ENCODE results near the gene MBP. TPM values are rescaled to one million over a fixed set of nuclear protein-coding genes. Genes with fewer than 3 reads are reported as not detected.

Gene MBP
- total and polyA plus RNA-seq, 2 of the 4 experiments (the other 2 are of a cell fraction), result 0.72 to 0.90 TPM

DNA sequence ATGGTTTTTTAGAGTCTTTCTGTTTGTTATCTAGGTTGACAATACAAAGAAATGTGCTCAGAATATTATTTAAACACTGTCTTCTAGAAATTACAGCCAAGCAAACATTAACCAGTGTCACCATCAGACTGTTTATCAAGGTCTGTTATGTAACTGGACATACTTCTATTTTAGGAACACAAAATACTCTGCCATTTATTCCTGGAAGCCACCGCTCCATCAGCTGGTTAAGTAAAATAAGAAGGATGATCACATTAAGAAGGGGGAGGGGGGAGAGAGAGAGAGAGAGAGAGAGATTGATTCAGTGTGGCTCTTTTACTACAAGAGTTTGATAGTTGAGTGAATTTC lies 47.9 kb downstream of the MBP start:
- no peak overlapping the region for H2AFZ ChIP-seq (replicated peaks; ENCODE audit: low read length, poor library complexity)
- H3K4ac ChIP-seq (ENCODE audit: low read depth, low read length), result no peak overlapping the region
- TF ChIP-seq RFX5 (IDR thresholded peaks at IDR 0.05; ENCODE audit: low read depth, low read length) (no peak), FOS (IDR thresholded peaks at IDR 0.05; ENCODE audit: low read depth, low read length) (no peak), NFE2L2 (IDR thresholded peaks at IDR 0.05; ENCODE audit: low read depth, low read length) (no peak), RCOR1 (IDR thresholded peaks at IDR 0.05; ENCODE audit: insufficient replicate concordance, low read length) (no peak)
- H3K9me3 ChIP-seq (ENCODE audit: control insufficient read depth, insufficient read depth, low read length), result no peaks in the 10 kb centered on the region
- H3K4me1 ChIP-seq (ENCODE audit: control insufficient read depth, insufficient read depth, low read length), result peaks cover 12% of the 10 kb centered on the region
- no peak overlapping the region for H4K5ac ChIP-seq (ENCODE audit: low read depth, low read length)
- H4K8ac ChIP-seq (ENCODE audit: low read depth in 2 of 2, low read length in 2 of 2), result no peak overlapping the region
- H3K9ac ChIP-seq (ENCODE audit: low read depth, low read length), result no peak overlapping the region
- H2AK9ac ChIP-seq (replicated peaks; ENCODE audit: low read depth, low read length, poor library complexity), result no peak overlapping the region
- no peaks in the 10 kb centered on the region for H3K36me3 ChIP-seq (ENCODE audit: control insufficient read depth, insufficient read depth, low read length)
- intact Hi-C loops (cut with micrococcal nuclease), result no loop called here
- no peak overlapping the region; the same call in 1 of the 2 replicates for H2BK20ac ChIP-seq (ENCODE audit: low read depth, low read length)
- H3K79me1 ChIP-seq (ENCODE audit: low read depth in 1 of 2, low read length in 2 of 2), result peaks cover 0 to 3% of the 10 kb centered on the region in 2 experiments; a peak in 1 of 4 replicates
- WGBS, 2 experiments (ENCODE audit: extremely low coverage in 2 of 2, insufficient read length in 1 of 2), result no CpG with 5 or more reads among the region's 1 CpG
- ATAC-seq (ENCODE audit: low read depth) (no peak), DNase-seq (no peak)
- BruUV-seq (replicated peaks), result no TSS peak
- no peak overlapping the region for H2BK5ac ChIP-seq (ENCODE audit: low read depth, low read length, poor library complexity, severe bottlenecking)
- H4K20me1 ChIP-seq (ENCODE audit: insufficient read depth, low read length), result no peaks in the 10 kb centered on the region
- no peak overlapping the region for H2AK5ac ChIP-seq (ENCODE audit: low read depth, low read length)
- ChIA-PET CTCF (interaction anchor here (0.9 kb wide), 1 partner anchor 127 kb away, joined by 3 read pairs; no protein-coding TSS in a partner anchor), POLR2A (ENCODE audit: unreplicated experiment) (no interaction called here)
- no peak overlapping the region for H3K27ac ChIP-seq (ENCODE audit: insufficient read depth, low read length)
- no peak overlapping the region; the same call in 1 of the 2 replicates for H3K18ac ChIP-seq (ENCODE audit: low read depth, low read length)
- no peak overlapping the region for H2BK15ac ChIP-seq (ENCODE audit: low read depth, low read length)
- no peak overlapping the region for H3K4me2 ChIP-seq (ENCODE audit: low read depth, low read length)
- H2BK120ac ChIP-seq (ENCODE audit: low read depth, low read length), result no peak overlapping the region
- H3K56ac ChIP-seq (ENCODE audit: extremely low read depth, insufficient read depth, low read length), result no peak overlapping the region
- H3K9me1 ChIP-seq (ENCODE audit: insufficient read depth, low read length), result peaks cover 8% of the 10 kb centered on the region
- no peak overlapping the region for H3K4me3 ChIP-seq (ENCODE audit: insufficient read depth, low read depth, low read length)
- H3K14ac ChIP-seq (replicated peaks; ENCODE audit: low read depth, low read length), result no peak overlapping the region
- no peak overlapping the region for H3K23ac ChIP-seq (ENCODE audit: low read depth, low read length)
- H4K91ac ChIP-seq (ENCODE audit: insufficient read depth, low read depth, low read length), result no peak overlapping the region
- no peaks in the 10 kb centered on the region for H3K27me3 ChIP-seq (ENCODE audit: control insufficient read depth, insufficient read depth, low read length)
- dilution Hi-C loops (cut with HindIII; ENCODE audit: low sequenced_read_pairs, unreplicated experiment), result no loop called here
- in situ Hi-C loops (cut with MboI; ENCODE audit: low sequenced_read_pairs), result no loop called here

Measured in IMR-90 (cell line).